HG02970 (cell line): ENCODE results near the gene FMN1.

Source experiments
- ATAC-seq: cut with Tn5 transposase; IDR thresholded peaks from one replicate; pipeline ENCODE4 v1.9.1; 2021; ENCODE audit warnings: mild to moderate bottlenecking, moderate library complexity, moderate number of reproducible peaks; ENCODE audit not compliant: unreplicated experiment, low FRiP score

Gene FMN1

DNA sequence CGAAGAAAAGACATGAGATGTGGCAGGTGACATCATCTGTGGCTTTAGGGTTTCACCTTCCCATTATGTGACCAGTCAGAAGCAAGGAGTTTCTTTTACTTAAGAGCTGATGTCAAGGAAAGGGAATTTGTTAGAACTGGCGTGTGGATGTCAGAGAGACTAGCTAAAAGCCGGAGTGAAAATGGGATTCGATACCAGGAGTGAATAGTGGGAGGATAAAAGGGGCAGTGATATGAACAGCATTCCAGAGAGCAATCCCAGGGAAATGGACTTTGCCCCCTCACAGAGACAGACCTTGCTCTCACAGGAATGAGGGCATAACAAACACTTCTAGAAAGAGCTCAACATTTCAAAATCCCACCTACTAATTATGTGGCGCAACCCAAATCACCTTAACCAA is 5.9 kb upstream of the FMN1 start:
- no peak for ATAC-seq

DNA sequence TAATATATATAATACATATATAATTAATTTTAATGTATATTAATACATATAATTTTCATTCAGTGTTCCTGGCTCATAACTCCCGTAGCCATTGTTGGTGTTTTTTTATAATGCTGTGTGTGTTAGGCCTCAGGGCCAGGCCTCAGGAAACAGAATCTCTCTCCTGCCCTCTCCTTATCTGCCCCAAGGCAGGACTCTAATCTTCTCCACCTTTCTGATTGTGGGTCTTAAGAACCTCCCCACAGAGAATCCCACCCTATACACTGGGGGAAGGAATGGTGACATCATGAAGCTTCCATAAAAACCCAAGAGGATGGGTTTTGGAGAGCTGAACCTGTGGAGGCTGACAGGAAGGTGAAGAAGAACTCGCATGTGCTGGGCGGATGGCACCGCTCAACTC is 4.0 kb upstream of the FMN1 start:
- no peak for ATAC-seq

DNA sequence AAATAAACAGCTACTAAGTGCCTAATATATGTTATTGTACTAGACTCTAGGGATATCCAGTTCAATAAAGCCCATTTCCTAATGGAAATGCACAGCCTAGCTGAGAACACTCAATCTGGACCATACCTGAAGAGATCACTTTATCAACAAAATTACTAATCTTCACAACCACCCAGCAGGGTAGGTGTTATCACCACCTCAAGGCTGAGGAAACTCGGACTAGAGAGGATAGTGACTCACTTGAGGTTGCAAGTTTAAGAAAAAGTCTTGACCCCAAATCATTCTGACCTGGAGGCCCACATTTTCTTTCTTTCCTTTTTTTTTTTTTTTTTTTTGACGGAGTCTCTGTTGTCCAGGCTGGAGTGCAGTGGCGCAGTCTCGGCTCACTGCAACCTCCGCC is 3.1 kb upstream of the FMN1 start:
- no peak for ATAC-seq

- ATAC-seq, result no peak
Observed at GRCh38 chr15:33194237-33194636, 277 bp downstream of the FMN1 start.

- ATAC-seq, result no peak
Observed at GRCh38 chr15:33191591-33191990, 2.9 kb downstream of the FMN1 start.

DNA sequence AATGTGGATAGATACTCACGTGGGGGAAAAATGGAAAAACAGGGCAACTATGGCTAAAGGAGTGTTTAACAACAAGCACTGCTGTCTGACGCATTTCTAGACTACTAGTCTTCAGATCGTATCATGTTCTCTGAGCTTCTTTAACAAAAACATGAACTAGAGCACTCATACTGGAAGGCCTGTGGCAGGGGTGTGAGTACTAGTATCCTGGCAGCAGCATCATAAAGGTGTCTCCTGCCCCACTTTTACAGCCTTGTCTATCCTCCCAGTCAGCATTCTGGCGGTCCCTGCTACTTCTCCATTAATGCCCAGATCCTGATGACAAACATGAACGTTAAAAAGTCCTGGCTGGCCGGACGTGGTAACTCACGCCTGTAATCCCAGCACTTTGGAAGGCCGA is 4.0 kb downstream of the FMN1 start:
- ATAC-seq, result no peak

GRCh38 chr15:33188641-33189257 is 5.8 kb downstream of the FMN1 start:
- ATAC-seq, result no peak

DNA sequence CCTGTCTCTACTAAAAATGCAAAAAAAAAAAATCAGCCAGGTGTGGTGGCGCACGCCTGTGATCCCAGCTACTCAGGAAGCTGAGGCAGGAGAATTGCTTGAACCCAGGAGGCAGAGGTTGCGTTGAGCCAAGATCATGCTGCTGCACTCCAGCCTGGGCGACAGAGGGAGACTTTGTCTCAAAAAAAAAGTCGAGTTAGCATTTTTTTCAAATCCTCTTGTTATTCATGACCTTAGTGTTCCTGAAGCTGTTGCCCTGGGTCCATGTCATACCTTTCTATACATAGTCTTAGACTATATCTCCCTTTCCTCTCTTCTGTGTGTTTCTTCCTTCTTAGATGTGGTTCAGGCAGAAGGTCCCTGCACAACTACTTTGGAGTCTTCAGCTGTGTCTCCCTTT is 6.4 kb downstream of the FMN1 start:
- no peak for ATAC-seq

- ATAC-seq, result no peak
Observed at GRCh38 chr15:33183334-33183733, 11.2 kb downstream of the FMN1 start.

GRCh38 chr15:33182926-33183325 is 11.6 kb downstream of the FMN1 start:
- no peak for ATAC-seq

DNA sequence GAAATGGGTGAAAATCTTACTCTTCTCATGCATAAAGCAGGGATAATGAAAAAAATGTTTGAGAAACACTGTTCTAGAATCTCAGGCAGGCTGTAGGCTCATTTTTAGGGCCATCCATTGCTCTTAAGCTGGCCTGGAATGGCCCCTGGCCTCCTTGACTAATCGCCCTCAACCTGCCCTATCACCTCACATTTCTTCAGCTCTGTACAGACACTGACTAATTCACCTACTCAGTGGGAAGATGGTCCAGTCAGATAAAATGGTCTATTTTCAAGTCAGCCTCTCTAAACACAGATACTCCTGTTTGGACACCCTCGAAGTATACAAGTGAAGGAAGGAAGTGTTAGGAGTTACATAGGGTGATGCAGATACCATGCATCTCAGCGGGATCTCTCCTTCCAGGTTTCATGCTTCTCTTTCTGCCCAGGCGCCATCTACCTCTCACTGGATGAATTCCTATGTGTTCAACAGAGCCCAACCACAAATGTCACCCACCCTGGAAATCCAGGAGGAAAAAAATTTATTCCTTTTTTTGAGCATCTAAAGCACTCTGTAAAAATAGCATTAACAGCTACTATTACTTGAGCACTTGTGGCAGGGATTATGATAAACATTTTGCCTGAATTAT is 12.1 kb downstream of the FMN1 start:
- ATAC-seq, result no peak

GRCh38 chr15:33179874-33180273 is 14.6 kb downstream of the FMN1 start:
- ATAC-seq, result no peak

- no peak for ATAC-seq
Observed at GRCh38 chr15:33171202-33171601, 23.3 kb downstream of the FMN1 start.

GRCh38 chr15:33169625-33170024 is 24.9 kb downstream of the FMN1 start:
- no peak for ATAC-seq

DNA sequence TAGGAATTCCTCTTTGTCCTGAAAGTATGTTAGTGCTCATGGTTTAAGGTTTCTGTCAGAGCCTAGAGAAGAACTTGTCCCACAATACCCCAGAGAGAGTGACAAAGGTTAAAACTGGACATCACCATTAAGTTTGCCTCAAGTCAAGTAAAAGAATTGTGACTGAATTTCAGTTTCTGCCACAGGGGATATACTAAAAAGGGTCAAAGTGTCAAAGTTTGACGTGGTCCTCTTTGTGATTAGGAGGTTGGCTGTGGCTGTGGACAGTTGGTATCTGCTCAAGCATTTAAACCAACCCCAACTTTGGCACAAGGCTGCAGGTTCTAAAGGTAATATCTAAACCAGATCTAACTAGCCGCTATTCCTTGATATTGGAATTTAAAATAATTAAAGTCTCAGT is 26.1 kb downstream of the FMN1 start:
- ATAC-seq, result no peak

DNA sequence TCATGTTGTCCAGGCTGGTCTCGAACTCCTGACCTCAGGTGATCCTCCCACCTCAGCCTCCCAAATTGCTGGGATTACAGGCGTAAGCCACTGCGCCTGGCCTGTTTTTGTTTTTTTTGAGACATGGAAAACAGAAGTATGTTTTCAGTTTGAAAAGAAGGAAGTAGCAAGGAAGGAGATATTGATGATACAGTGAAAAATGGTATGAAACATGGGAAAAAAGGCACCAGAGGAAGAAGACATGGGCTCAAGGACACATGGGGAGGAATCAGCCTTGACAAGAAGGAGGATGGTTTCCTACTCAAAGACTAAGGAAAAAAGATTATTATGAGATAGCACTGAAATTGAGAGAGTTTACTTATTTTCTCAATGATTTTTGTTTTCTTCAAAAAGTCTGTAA is 30.7 kb downstream of the FMN1 start:
- no peak for ATAC-seq

GRCh38 chr15:33161209-33161608 is 33.3 kb downstream of the FMN1 start:
- ATAC-seq, result no peak

DNA sequence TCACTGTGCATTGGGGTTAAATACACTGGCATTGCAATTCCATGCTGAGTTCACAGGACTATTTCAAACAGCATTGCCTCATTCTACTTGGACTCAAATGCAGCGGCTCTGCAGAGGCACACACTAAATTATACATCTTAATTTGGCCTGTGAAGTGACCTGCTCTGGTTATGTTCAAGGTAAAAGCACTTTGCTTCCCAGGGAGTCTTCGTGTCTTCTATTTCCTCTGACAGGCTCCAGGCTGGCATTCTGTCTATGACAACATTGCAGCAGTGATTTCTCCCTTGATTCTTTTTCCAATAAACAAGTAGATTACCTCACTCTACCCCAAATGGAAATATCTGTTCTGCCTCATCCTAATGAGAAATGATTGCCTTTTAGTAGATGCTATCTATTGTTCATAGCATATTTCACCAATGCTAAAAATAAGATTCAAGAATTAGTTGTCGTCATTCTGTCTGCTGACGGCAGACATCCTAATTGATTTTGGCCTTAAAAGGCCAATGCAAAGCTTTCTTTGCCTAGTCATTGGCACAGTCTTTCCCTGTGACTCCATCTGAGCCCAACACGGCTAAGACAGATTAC is 33.8 kb downstream of the FMN1 start:
- no peak for ATAC-seq

- no peak for ATAC-seq
Observed at GRCh38 chr15:33159726-33160453, 34.6 kb downstream of the FMN1 start.

DNA sequence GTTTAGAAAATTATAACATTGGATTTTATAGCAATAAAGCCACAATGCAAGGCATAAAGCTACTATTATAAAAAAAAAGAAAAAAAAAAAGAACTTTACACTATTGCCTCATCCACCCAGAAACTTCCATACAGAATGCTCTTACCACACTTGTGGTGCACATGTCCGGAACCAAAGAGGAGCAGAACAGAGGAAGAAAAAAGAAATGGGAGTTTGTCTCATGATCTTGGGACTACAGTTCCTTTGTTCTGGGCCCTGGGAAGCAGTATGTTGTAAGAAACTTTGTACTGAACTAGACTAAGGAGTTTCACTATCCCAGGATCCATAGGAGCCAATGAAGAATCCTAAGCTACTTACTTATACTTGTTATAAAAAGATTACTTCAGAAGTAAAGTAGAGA is 36.1 kb downstream of the FMN1 start:
- no peak for ATAC-seq

DNA sequence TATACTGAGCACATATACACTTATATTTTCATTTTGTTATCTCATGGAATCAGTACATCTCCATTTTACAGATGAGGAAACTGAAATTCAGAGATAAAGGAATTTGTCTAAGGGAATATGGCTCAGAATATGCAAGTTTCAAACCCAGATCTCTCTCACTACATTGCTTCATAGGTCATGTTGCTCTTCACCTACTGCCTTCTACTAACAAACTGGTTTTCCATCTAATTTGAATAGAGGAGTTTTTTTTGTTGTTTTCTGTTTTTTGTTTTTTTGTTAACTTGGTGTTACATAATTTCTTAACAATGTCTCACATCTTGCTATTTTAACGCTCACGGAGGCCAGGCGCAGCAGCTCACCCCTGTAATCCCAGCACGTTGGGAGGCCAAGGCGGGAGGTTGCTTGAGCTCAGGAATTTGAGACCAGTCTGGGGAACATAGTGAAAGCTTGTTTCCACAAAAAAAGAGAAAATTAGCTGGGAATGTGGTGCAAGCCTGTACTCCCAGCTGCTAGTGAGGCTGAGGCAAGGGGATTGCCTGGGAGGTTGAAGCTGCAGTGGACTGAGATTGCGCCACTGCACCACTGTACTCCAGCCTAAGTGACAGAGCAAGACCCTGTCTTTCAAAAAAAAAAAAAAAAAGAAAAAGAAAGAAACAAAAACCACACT is 37.0 kb downstream of the FMN1 start:
- ATAC-seq, result no peak
